IMR-90 (cell line): ENCODE data around the gene TTBK2.

Experiments used
- BHLHE40 ChIP-seq: fragments of 150-350 bp; IDR thresholded peaks from 2 replicates; pipeline ENCODE4 v1.6.1; 2016; ENCODE audit warnings: mild to moderate bottlenecking, low read depth, low read length
- CEBPB ChIP-seq: IDR thresholded peaks from 2 replicates; pipeline ENCODE4 v1.6.1; 2012; ENCODE audit warnings: low read depth, low read length, improper control_type of control experiment
- CHD1 ChIP-seq: IDR thresholded peaks from 2 replicates; pipeline ENCODE4 v1.6.1; 2012; ENCODE audit warnings: low read depth, low read length, improper control_type of control experiment
- FOS ChIP-seq: fragments of 150-350 bp; IDR thresholded peaks from 2 replicates; pipeline ENCODE4 v1.6.1; 2016; ENCODE audit warnings: low read depth, low read length
- MAFK ChIP-seq: IDR thresholded peaks from 2 replicates; pipeline ENCODE4 v1.6.1; 2012; ENCODE audit warnings: low read depth, low read length, improper control_type of control experiment
- MXI1 ChIP-seq: IDR thresholded peaks from 2 replicates; pipeline ENCODE4 v1.6.1; 2012; ENCODE audit warnings: low read depth, mild to moderate bottlenecking, low read length, moderate library complexity, borderline replicate concordance
- POLR2A ChIP-seq: IDR thresholded peaks from 2 replicates; pipeline ENCODE4 v1.6.1; 2012; ENCODE audit warnings: mild to moderate bottlenecking, low read depth, low read length
- RAD21 ChIP-seq: IDR thresholded peaks from 2 replicates; pipeline ENCODE4 v1.6.1; 2012; ENCODE audit warnings: low read length, improper control_type of control experiment
- RCOR1 ChIP-seq: IDR thresholded peaks from 2 replicates; pipeline ENCODE4 v1.6.1; 2012; ENCODE audit warnings: mild to moderate bottlenecking, low read length, improper control_type of control experiment; ENCODE audit not compliant: insufficient replicate concordance
- RFX5 ChIP-seq: IDR thresholded peaks from 2 replicates; pipeline ENCODE4 v1.8.0; 2012; ENCODE audit warnings: low read depth, mild to moderate bottlenecking, low read length, moderate library complexity
- SMC3 ChIP-seq: fragments of 150-350 bp; IDR thresholded peaks from 2 replicates; pipeline ENCODE4 v1.6.1; 2016; ENCODE audit warnings: low read depth, mild to moderate bottlenecking, antibody characterized with exemption, low read length, moderate library complexity
- TF ChIP-seq, protein P1 (sequence below): conservative IDR thresholded peaks from 2 replicates; pipeline ENCODE4 v1.5.1; 2012; ENCODE audit warnings: mild to moderate bottlenecking, low read depth, low read length, improper control_type of control experiment
- TF ChIP-seq, protein P2 (sequence below): fragments of 150-350 bp; IDR thresholded peaks from 2 replicates; pipeline ENCODE4 v1.6.1; 2017; ENCODE audit warnings: mild to moderate bottlenecking, antibody characterized with exemption, low read length, low read depth

DNA sequence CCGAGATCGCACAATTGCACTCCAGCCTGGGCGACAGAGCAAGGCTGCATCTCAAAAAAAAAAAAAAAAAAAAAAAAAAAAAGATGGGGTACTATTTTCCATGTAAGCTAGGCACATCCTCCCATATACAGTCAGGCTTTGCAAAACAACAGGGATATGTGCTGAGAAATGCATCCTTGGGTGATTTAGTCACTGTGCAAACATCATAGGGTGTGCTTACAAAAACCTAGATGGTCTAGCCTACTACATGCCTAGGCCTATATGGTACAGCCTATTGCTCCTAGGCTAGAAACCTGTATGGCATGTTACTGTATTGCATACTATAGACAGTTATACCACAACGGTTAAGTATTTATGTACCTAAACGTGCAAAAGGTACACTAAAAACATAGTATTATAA lies 75.0 kb downstream of the TTBK2 start:
- TF ChIP-seq, protein P1, sequence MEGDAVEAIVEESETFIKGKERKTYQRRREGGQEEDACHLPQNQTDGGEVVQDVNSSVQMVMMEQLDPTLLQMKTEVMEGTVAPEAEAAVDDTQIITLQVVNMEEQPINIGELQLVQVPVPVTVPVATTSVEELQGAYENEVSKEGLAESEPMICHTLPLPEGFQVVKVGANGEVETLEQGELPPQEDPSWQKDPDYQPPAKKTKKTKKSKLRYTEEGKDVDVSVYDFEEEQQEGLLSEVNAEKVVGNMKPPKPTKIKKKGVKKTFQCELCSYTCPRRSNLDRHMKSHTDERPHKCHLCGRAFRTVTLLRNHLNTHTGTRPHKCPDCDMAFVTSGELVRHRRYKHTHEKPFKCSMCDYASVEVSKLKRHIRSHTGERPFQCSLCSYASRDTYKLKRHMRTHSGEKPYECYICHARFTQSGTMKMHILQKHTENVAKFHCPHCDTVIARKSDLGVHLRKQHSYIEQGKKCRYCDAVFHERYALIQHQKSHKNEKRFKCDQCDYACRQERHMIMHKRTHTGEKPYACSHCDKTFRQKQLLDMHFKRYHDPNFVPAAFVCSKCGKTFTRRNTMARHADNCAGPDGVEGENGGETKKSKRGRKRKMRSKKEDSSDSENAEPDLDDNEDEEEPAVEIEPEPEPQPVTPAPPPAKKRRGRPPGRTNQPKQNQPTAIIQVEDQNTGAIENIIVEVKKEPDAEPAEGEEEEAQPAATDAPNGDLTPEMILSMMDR = no peak
- TF ChIP-seq RFX5 (no peak), SMC3 (no peak), POLR2A (no peak), RAD21 (no peak), CEBPB (no peak), MXI1 (no peak), FOS (no peak), MAFK (no peak), BHLHE40 (no peak), CHD1 (no peak), RCOR1 (no peak)
- TF ChIP-seq, protein P2, sequence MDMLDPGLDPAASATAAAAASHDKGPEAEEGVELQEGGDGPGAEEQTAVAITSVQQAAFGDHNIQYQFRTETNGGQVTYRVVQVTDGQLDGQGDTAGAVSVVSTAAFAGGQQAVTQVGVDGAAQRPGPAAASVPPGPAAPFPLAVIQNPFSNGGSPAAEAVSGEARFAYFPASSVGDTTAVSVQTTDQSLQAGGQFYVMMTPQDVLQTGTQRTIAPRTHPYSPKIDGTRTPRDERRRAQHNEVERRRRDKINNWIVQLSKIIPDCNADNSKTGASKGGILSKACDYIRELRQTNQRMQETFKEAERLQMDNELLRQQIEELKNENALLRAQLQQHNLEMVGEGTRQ = no peak
